Measurements from ENCODE around the gene STK32B.

Gene STK32B

GRCh38 chr4:5500165-5500564 is 448.9 kb downstream of the STK32B start:
- TF ChIP-seq FOXM1 (IDR thresholded peaks at IDR 0.05; ENCODE audit: borderline replicate concordance, low read depth) (no peak), REST (IDR thresholded peaks at IDR 0.05; ENCODE audit: low read depth) (no peak), NFIC (IDR thresholded peaks at IDR 0.05) (no peak), CEBPB (IDR thresholded peaks at IDR 0.05) (no peak), RAD21 (IDR thresholded peaks at IDR 0.05; ENCODE audit: low read depth) (no peak), EP300 (IDR thresholded peaks at IDR 0.05; ENCODE audit: borderline replicate concordance) (no peak), USF1 (IDR thresholded peaks at IDR 0.05) (no peak), YY1 (IDR thresholded peaks at IDR 0.05; ENCODE audit: low read depth) (no peak), TCF12 (IDR thresholded peaks at IDR 0.05; ENCODE audit: low read depth) (no peak), ZBTB7A (IDR thresholded peaks at IDR 0.05; ENCODE audit: low read depth) (no peak), CREB1 (IDR thresholded peaks at IDR 0.05; ENCODE audit: low read depth) (no peak), TEAD4 (IDR thresholded peaks at IDR 0.05) (no peak), TAF1 (IDR thresholded peaks at IDR 0.05; ENCODE audit: low read depth) (no peak), EGR1 (IDR thresholded peaks at IDR 0.05) (no peak)
- TF ChIP-seq, protein P1, sequence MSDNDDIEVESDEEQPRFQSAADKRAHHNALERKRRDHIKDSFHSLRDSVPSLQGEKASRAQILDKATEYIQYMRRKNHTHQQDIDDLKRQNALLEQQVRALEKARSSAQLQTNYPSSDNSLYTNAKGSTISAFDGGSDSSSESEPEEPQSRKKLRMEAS (IDR thresholded peaks at IDR 0.05), result no peak

GRCh38 chr4:5503336-5503936 is 452.2 kb downstream of the STK32B start:
- no peak for TF ChIP-seq RAD21 (IDR thresholded peaks at IDR 0.05; ENCODE audit: low read depth)
- no peak for TF ChIP-seq TAF1 (IDR thresholded peaks at IDR 0.05; ENCODE audit: low read depth)
- no peak for TF ChIP-seq YY1 (IDR thresholded peaks at IDR 0.05; ENCODE audit: low read depth)
- TF ChIP-seq EP300 (IDR thresholded peaks at IDR 0.05; ENCODE audit: borderline replicate concordance), result no peak
- TF ChIP-seq CEBPB (IDR thresholded peaks at IDR 0.05), result no peak
- TF ChIP-seq, protein P1 (IDR thresholded peaks at IDR 0.05), result no peak
- no peak for TF ChIP-seq TEAD4 (IDR thresholded peaks at IDR 0.05)
- no peak for TF ChIP-seq ZBTB7A (IDR thresholded peaks at IDR 0.05; ENCODE audit: low read depth)
- TF ChIP-seq USF1 (IDR thresholded peaks at IDR 0.05), result no peak
- no peak for TF ChIP-seq CREB1 (IDR thresholded peaks at IDR 0.05; ENCODE audit: low read depth)
- TF ChIP-seq EGR1 (IDR thresholded peaks at IDR 0.05), result no peak
- no peak for TF ChIP-seq NFIC (IDR thresholded peaks at IDR 0.05)
- TF ChIP-seq TCF12 (IDR thresholded peaks at IDR 0.05; ENCODE audit: low read depth), result no peak
- no peak for TF ChIP-seq REST (IDR thresholded peaks at IDR 0.05; ENCODE audit: low read depth)

GRCh38 chr4:5504486-5504885 is 453.2 kb downstream of the STK32B start:
- TF ChIP-seq RAD21 (IDR thresholded peaks at IDR 0.05; ENCODE audit: low read depth), result no peak
- no peak for TF ChIP-seq EP300 (IDR thresholded peaks at IDR 0.05; ENCODE audit: borderline replicate concordance)
- no peak for TF ChIP-seq USF1 (IDR thresholded peaks at IDR 0.05)
- TF ChIP-seq ZBTB7A (IDR thresholded peaks at IDR 0.05; ENCODE audit: low read depth), result no peak
- no peak for TF ChIP-seq REST (IDR thresholded peaks at IDR 0.05; ENCODE audit: low read depth)
- TF ChIP-seq CEBPB (IDR thresholded peaks at IDR 0.05), result no peak
- TF ChIP-seq, protein P1 (IDR thresholded peaks at IDR 0.05), result no peak
- TF ChIP-seq EGR1 (IDR thresholded peaks at IDR 0.05), result no peak
- TF ChIP-seq TCF12 (IDR thresholded peaks at IDR 0.05; ENCODE audit: low read depth), result no peak
- no peak for TF ChIP-seq FOXM1 (IDR thresholded peaks at IDR 0.05; ENCODE audit: borderline replicate concordance, low read depth)
- TF ChIP-seq TAF1 (IDR thresholded peaks at IDR 0.05; ENCODE audit: low read depth), result no peak
- TF ChIP-seq NFIC (IDR thresholded peaks at IDR 0.05), result no peak
- TF ChIP-seq TEAD4 (IDR thresholded peaks at IDR 0.05), result no peak
- no peak for TF ChIP-seq CREB1 (IDR thresholded peaks at IDR 0.05; ENCODE audit: low read depth)
- no peak for TF ChIP-seq YY1 (IDR thresholded peaks at IDR 0.05; ENCODE audit: low read depth)

All from Ishikawa (cell line).